H9 (cell line): ENCODE data around the gene INPP4A. TPM values are rescaled to one million over a fixed set of nuclear protein-coding genes. Genes with fewer than 3 reads are reported as not detected.

Experiments
- DNase-seq: peaks from one replicate; pipeline ENCODE4 v3.0.0-alpha.2; 2017
- H2AFZ ChIP-seq: one replicate; pipeline ENCODE4 v1.6.1; 2013; ENCODE audit warnings: mild to moderate bottlenecking, low read length, control low read depth, moderate library complexity
- H2AK5ac ChIP-seq: 2 replicates; pipeline ENCODE4 v1.6.1; 2013; ENCODE audit warnings: low read length, control low read depth, mixed read lengths; ENCODE audit not compliant: insufficient read length
- H2BK120ac ChIP-seq: one replicate; pipeline ENCODE4 v1.6.1; 2013; ENCODE audit warnings: low read depth, mild to moderate bottlenecking, low read length, control low read depth, inconsistent platforms; ENCODE audit not compliant: poor library complexity, severe bottlenecking
- H2BK12ac ChIP-seq: 2 replicates; pipeline ENCODE4 v1.6.1; 2013; ENCODE audit warnings: low read length, control low read depth, mixed read lengths, low read depth; ENCODE audit not compliant: insufficient read length
- H2BK15ac ChIP-seq: 2 replicates; pipeline ENCODE4 v1.6.1; 2013; ENCODE audit warnings: low read depth, low read length, control low read depth
- H2BK20ac ChIP-seq: one replicate; pipeline ENCODE4 v1.6.1; 2013; ENCODE audit warnings: low read depth, mild to moderate bottlenecking, low read length, control low read depth, inconsistent platforms; ENCODE audit not compliant: poor library complexity, severe bottlenecking
- H2BK5ac ChIP-seq: 2 replicates; pipeline ENCODE4 v1.6.1; 2013; ENCODE audit warnings: low read length, control low read depth, mixed read lengths; ENCODE audit not compliant: insufficient read length
- H3K14ac ChIP-seq: 2 replicates; pipeline ENCODE4 v1.6.1; 2013; ENCODE audit warnings: low read length, control low read depth; ENCODE audit not compliant: insufficient read depth
- H3K18ac ChIP-seq: 2 replicates; pipeline ENCODE4 v1.6.1; 2013; ENCODE audit warnings: low read depth, mild to moderate bottlenecking, mixed read lengths, low read length, control low read depth; ENCODE audit not compliant: insufficient read length
- H3K23ac ChIP-seq: 2 replicates; pipeline ENCODE4 v1.6.1; 2013; ENCODE audit warnings: low read length, control low read depth, mixed read lengths, low read depth; ENCODE audit not compliant: insufficient read length
- H3K23me2 ChIP-seq: 2 replicates; pipeline ENCODE4 v1.6.1; 2013; ENCODE audit warnings: low read depth, mild to moderate bottlenecking, mixed read lengths, low read length, control low read depth; ENCODE audit not compliant: insufficient read length, poor library complexity, severe bottlenecking
- H3K27ac ChIP-seq: 2 replicates; pipeline ENCODE4 v1.5.1; 2013; ENCODE audit warnings: low read length, control low read depth, mixed read lengths, low read depth; ENCODE audit not compliant: insufficient read length
- H3K27me3 ChIP-seq: 2 replicates; pipeline ENCODE4 v1.6.1; 2013; ENCODE audit warnings: low read length, control low read depth, inconsistent platforms; ENCODE audit not compliant: insufficient read depth
- H3K4ac ChIP-seq: 2 replicates; pipeline ENCODE4 v1.6.1; 2013; ENCODE audit warnings: low read depth, mild to moderate bottlenecking, control low read depth, inconsistent platforms, low read length, moderate library complexity
- H3K4me1 ChIP-seq: 2 replicates; pipeline ENCODE4 v1.6.1; 2013; ENCODE audit warnings: low read length, control low read depth, inconsistent platforms; ENCODE audit not compliant: insufficient read depth
- H3K4me2 ChIP-seq: 2 replicates; pipeline ENCODE4 v1.6.1; 2013; ENCODE audit warnings: low read length, control low read depth, mixed read lengths; ENCODE audit not compliant: insufficient read length, insufficient read depth
- H3K56ac ChIP-seq: 2 replicates; pipeline ENCODE4 v1.6.1; 2013; ENCODE audit warnings: low read depth, mild to moderate bottlenecking, mixed read lengths, low read length, control low read depth; ENCODE audit not compliant: insufficient read length
- H3K79me1 ChIP-seq: 2 replicates; pipeline ENCODE4 v1.6.1; 2013; ENCODE audit warnings: low read depth, mild to moderate bottlenecking, moderate library complexity, low read length, control low read depth, inconsistent platforms; ENCODE audit not compliant: insufficient read depth, poor library complexity, severe bottlenecking
- H3K79me2 ChIP-seq: 2 replicates; pipeline ENCODE4 v1.6.1; 2013; ENCODE audit warnings: low read length, control low read depth, inconsistent platforms; ENCODE audit not compliant: insufficient read depth
- H3K9ac ChIP-seq: 2 replicates; pipeline ENCODE4 v1.6.1; 2013; ENCODE audit warnings: low read length, control low read depth, mixed read lengths; ENCODE audit not compliant: insufficient read length; ENCODE audit errors: extremely low read depth
- H3K9me3 ChIP-seq: one replicate; pipeline ENCODE4 v1.6.1; 2013; ENCODE audit warnings: low read depth, low read length, inconsistent platforms; ENCODE audit not compliant: control insufficient read depth
- H3T11ph ChIP-seq: one replicate; pipeline ENCODE4 v1.6.1; 2013; ENCODE audit warnings: mild to moderate bottlenecking, low read length, control low read depth, inconsistent platforms
- H4K20me1 ChIP-seq: one replicate; pipeline ENCODE4 v1.6.1; 2013; ENCODE audit not compliant: control insufficient read depth, insufficient read length, insufficient read depth
- H4K5ac ChIP-seq: 2 replicates; pipeline ENCODE4 v1.6.1; 2013; ENCODE audit warnings: low read depth, mild to moderate bottlenecking, mixed read lengths, low read length, control low read depth; ENCODE audit not compliant: insufficient read length
- H4K8ac ChIP-seq: replicated peaks from 2 replicates; pipeline ENCODE4 v1.6.1; 2013; ENCODE audit warnings: low read length, control low read depth, mixed read lengths, low read depth; ENCODE audit not compliant: insufficient read length
- H4K91ac ChIP-seq: 2 replicates; pipeline ENCODE4 v1.6.1; 2013; ENCODE audit warnings: low read depth, mild to moderate bottlenecking, moderate library complexity, mixed read lengths, low read length, control low read depth; ENCODE audit not compliant: insufficient read length
- H3K27ac Mint-ChIP-seq, 3 experiments: 2 replicates in 2 of 3; 3 replicates in 1 of 3; pipeline ENCODE4 v1.8.0; 2020 to 2021; ENCODE audit warnings: mixed read lengths in 3 of 3, mild to moderate bottlenecking in 1 of 3, moderate library complexity in 1 of 3
- H3K27me3 Mint-ChIP-seq: 2 replicates; pipeline ENCODE4 v1.8.0; 2021; ENCODE audit warnings: low read depth, mild to moderate bottlenecking, moderate library complexity, mixed read lengths
- H3K36me3 Mint-ChIP-seq, 3 experiments: 2 replicates in 2 of 3; 3 replicates in 1 of 3; pipeline ENCODE4 v1.8.0; 2020 to 2021; ENCODE audit warnings: low read depth in 3 of 3, mixed read lengths in 3 of 3; ENCODE audit not compliant: insufficient read depth in 1 of 3
- H3K4me1 Mint-ChIP-seq, 2 experiments: 2 replicates each; pipeline ENCODE4 v1.8.0; 2020; ENCODE audit warnings: mixed read lengths in 2 of 2
- H3K4me3 Mint-ChIP-seq, 2 experiments: 2 replicates in 1 of 2; 3 replicates in 1 of 2; pipeline ENCODE4 v1.8.0; 2020 to 2021; ENCODE audit warnings: mild to moderate bottlenecking in 2 of 2, mixed read lengths in 2 of 2, moderate library complexity in 1 of 2
- H3K9me3 Mint-ChIP-seq, 2 experiments: 2 replicates in 1 of 2; 3 replicates in 1 of 2; pipeline ENCODE4 v1.8.0; 2020; ENCODE audit warnings: mild to moderate bottlenecking in 2 of 2, mixed read lengths in 2 of 2, moderate library complexity in 1 of 2
- WGBS: extraction: QIAGEN DNeasy Blood & Tissue Kit; methylation state at CpG from one replicate; pipeline ENCODE4 v1.1.7; 2013; ENCODE audit warnings: missing lambda C conversion rate, low lambda C conversion rate, mixed read lengths; ENCODE audit not compliant: insufficient read length; ENCODE audit errors: extremely low coverage; 5-methylcytosine and 5-hydroxymethylcytosine counted together
- total RNA-seq: library from RNA; stranded (reverse); gene quantifications from 2 replicates; pipeline ENCODE4 v1.2.1, GENCODE V29; 2021
- TF ChIP-seq, protein P1 (sequence below): fragments of 200-600 bp; sonication (generic); conservative IDR thresholded peaks from 3 replicates; pipeline ENCODE4 v1.8.0; 2021; ENCODE audit warnings: antibody characterized with exemption, mild to moderate bottlenecking

The INPP4A gene
- total RNA-seq, 1 experiment from 2014 or later = 55.2 TPM

DNA sequence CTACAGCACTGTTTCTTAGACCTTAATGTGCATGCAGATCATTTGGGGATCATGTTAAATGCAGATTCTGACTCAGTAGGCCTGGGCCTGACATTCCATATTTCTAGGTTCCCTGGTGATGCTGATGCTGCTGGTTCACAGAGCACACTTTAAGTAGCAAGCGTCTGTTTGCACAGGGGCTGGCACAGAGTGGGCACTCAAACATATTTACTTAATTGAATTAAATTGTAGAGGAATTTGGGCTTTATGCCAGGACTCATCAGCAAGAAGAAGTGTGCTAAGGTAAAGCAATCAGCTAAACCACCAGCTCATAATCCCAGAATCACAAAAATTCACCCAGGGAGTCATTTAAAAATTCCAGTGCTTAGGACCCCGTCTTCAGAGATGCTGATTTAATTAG lies 25.1 kb upstream of the INPP4A start:
- no peak overlapping the region for H3K27ac Mint-ChIP-seq
- no peak overlapping the region for H4K91ac ChIP-seq
- H2AK5ac ChIP-seq = no peak overlapping the region
- H2BK120ac ChIP-seq = no peak overlapping the region
- no peak overlapping the region for H2BK20ac ChIP-seq
- no peaks in the 10 kb centered on the region for H3K23me2 ChIP-seq
- H3K79me1 ChIP-seq = no peaks in the 10 kb centered on the region
- H3K4me3 Mint-ChIP-seq = no peak overlapping the region
- no peak overlapping the region for H3K4ac ChIP-seq
- H3K27ac ChIP-seq = no peak overlapping the region
- H3K9ac ChIP-seq = no peak overlapping the region
- DNase-seq = no peak
- no peak overlapping the region for H2BK12ac ChIP-seq
- no peak overlapping the region for H3K23ac ChIP-seq
- peaks cover 8% of the 10 kb centered on the region for H3K9me3 ChIP-seq
- TF ChIP-seq, protein P1, sequence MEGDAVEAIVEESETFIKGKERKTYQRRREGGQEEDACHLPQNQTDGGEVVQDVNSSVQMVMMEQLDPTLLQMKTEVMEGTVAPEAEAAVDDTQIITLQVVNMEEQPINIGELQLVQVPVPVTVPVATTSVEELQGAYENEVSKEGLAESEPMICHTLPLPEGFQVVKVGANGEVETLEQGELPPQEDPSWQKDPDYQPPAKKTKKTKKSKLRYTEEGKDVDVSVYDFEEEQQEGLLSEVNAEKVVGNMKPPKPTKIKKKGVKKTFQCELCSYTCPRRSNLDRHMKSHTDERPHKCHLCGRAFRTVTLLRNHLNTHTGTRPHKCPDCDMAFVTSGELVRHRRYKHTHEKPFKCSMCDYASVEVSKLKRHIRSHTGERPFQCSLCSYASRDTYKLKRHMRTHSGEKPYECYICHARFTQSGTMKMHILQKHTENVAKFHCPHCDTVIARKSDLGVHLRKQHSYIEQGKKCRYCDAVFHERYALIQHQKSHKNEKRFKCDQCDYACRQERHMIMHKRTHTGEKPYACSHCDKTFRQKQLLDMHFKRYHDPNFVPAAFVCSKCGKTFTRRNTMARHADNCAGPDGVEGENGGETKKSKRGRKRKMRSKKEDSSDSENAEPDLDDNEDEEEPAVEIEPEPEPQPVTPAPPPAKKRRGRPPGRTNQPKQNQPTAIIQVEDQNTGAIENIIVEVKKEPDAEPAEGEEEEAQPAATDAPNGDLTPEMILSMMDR = no peak
- H3K27me3 Mint-ChIP-seq = peaks cover under 1% of the 10 kb centered on the region; the same call in 1 of the 2 replicates
- H3K56ac ChIP-seq = no peak overlapping the region
- H3K18ac ChIP-seq = no peak overlapping the region
- no peak overlapping the region for H4K5ac ChIP-seq
- H3K4me1 Mint-ChIP-seq = peaks cover 0 to 2% of the 10 kb centered on the region in 2 experiments; a peak in 1 of 4 replicates
- H2AFZ ChIP-seq = no peak overlapping the region
- H2BK15ac ChIP-seq = no peak overlapping the region
- no peak overlapping the region for H2BK5ac ChIP-seq
- H3K36me3 Mint-ChIP-seq = peaks cover 13 to 30% (median 19%) of the 10 kb centered on the region in 3 experiments
- H3K79me2 ChIP-seq = no peaks in the 10 kb centered on the region
- no peak overlapping the region for H3K4me2 ChIP-seq
- peaks cover 31 to 35% of the 10 kb centered on the region in 2 experiments for H3K9me3 Mint-ChIP-seq
- H3K4me1 ChIP-seq = no peaks in the 10 kb centered on the region
- no peaks in the 10 kb centered on the region for H4K20me1 ChIP-seq
- no CpG with 5 or more reads among the region's 2 CpGs for WGBS
- no peak overlapping the region for H3T11ph ChIP-seq
- H3K27me3 ChIP-seq = no peaks in the 10 kb centered on the region
- H4K8ac ChIP-seq = no peak overlapping the region
- no peak overlapping the region for H3K14ac ChIP-seq
